CD4-positive, alpha-beta memory T cell (primary cell): ENCODE measurements around the gene SLC29A4. TPM values are rescaled to one million over a fixed set of nuclear protein-coding genes. Genes with fewer than 3 reads are reported as not detected.
"Not testable (repeated sequence)": the region's sequence is repeated elsewhere in the genome, so short reads cannot be mapped to it uniquely, and the experiment has no call there.

ENCODE experiments used
- CTCF ChIA-PET: fragments of 350-600 bp; sonication (Branson Sonifier 250); formaldehyde crosslinking; loops from one replicate; lab custom pipeline; 2021; ENCODE audit warnings: inconsistent platforms; ENCODE audit not compliant: partially characterized antibody; lab: Charles Lee
- POLR2A ChIA-PET: fragments of 350-600 bp; sonication (Branson Sonifier 250); formaldehyde crosslinking; loops from one replicate; lab custom pipeline; 2021; ENCODE audit not compliant: partially characterized antibody; lab: Charles Lee
- DNase-seq, 5 donors: peaks; one replicate each; pipeline versions ENCODE4 v3.0.0 to v3.0.0-alpha.2; 2020 to 2022; ENCODE audit warnings: mixed read lengths in 1 of 5
- H3K27ac ChIP-seq: one replicate; pipeline ENCODE4 v1.7.0; 2013; ENCODE audit warnings: low read depth, low read length
- H3K27me3 ChIP-seq: 2 replicates; pipeline ENCODE4 v1.7.0; 2013; ENCODE audit warnings: mild to moderate bottlenecking, low read length, moderate library complexity; ENCODE audit not compliant: insufficient read depth
- H3K36me3 ChIP-seq: 2 replicates; pipeline ENCODE4 v1.7.0; 2013; ENCODE audit warnings: mild to moderate bottlenecking, low read length, moderate library complexity; ENCODE audit not compliant: insufficient read depth
- H3K4me1 ChIP-seq: 2 replicates; pipeline ENCODE4 v1.7.0; 2013; ENCODE audit warnings: mild to moderate bottlenecking, low read length, moderate library complexity; ENCODE audit not compliant: insufficient read depth
- H3K4me3 ChIP-seq, 2 donors: one replicate each; pipeline ENCODE4 v1.7.0; 2013; ENCODE audit warnings: low read length in 2 of 2, mild to moderate bottlenecking in 1 of 2
- H3K9me3 ChIP-seq, 2 donors: one replicate each; pipeline ENCODE4 v1.7.0; 2013; ENCODE audit warnings: low read length in 2 of 2, control low read depth in 1 of 2; ENCODE audit not compliant: control insufficient read depth in 1 of 2
- H3K27ac Mint-ChIP-seq, 7 donors: one replicate each; pipeline ENCODE4 v1.8.0; 2020 to 2021; ENCODE audit warnings: mixed read lengths in 7 of 7, mild to moderate bottlenecking in 6 of 7, inconsistent platforms in 3 of 7, moderate library complexity in 3 of 7
- H3K27me3 Mint-ChIP-seq, 2 donors: one replicate each; pipeline ENCODE4 v1.8.0; 2020 to 2021; ENCODE audit warnings: mixed read lengths in 2 of 2
- H3K36me3 Mint-ChIP-seq, 2 donors: one replicate each; pipeline ENCODE4 v1.8.0; 2020 to 2021; ENCODE audit warnings: mixed read lengths in 2 of 2, inconsistent platforms in 1 of 2, mild to moderate bottlenecking in 1 of 2
- H3K4me1 Mint-ChIP-seq, 4 donors: one replicate each; pipeline ENCODE4 v1.8.0; 2020 to 2021; ENCODE audit warnings: mixed read lengths in 4 of 4, mild to moderate bottlenecking in 1 of 4
- H3K4me3 Mint-ChIP-seq, 8 donors: one replicate each; pipeline ENCODE4 v1.8.0; 2020 to 2021; ENCODE audit warnings: mixed read lengths in 8 of 8, mild to moderate bottlenecking in 7 of 8, moderate library complexity in 6 of 8, inconsistent platforms in 3 of 8
- H3K9me3 Mint-ChIP-seq, 8 donors: one replicate each; pipeline ENCODE4 v1.8.0; 2020 to 2021; ENCODE audit warnings: mixed read lengths in 8 of 8, mild to moderate bottlenecking in 5 of 8, inconsistent platforms in 3 of 8, moderate library complexity in 1 of 8
- intact Hi-C: fragments of 100-400 bp; cut with micrococcal nuclease; formaldehyde crosslinking; loops from one replicate; pipeline ENCODE4 v1.15.1; 2023
- polyA plus RNA-seq, 2 donors: library from polyadenylated mRNA; unstranded; fragments of 300-500 nt; fragmentation: Illumina TruSeq; gene quantifications; one replicate each; pipeline ENCODE4 v1.2.3, GENCODE V29; 2021
- total RNA-seq, 2 experiments: library from RNA; stranded (reverse); gene quantifications; one replicate each; pipeline ENCODE4 v1.2.3, GENCODE V29; 2021

Gene SLC29A4
- total and polyA plus RNA-seq, 4 experiments from 2014 or later = 0.36 to 0.82 (median 0.63) TPM

DNA sequence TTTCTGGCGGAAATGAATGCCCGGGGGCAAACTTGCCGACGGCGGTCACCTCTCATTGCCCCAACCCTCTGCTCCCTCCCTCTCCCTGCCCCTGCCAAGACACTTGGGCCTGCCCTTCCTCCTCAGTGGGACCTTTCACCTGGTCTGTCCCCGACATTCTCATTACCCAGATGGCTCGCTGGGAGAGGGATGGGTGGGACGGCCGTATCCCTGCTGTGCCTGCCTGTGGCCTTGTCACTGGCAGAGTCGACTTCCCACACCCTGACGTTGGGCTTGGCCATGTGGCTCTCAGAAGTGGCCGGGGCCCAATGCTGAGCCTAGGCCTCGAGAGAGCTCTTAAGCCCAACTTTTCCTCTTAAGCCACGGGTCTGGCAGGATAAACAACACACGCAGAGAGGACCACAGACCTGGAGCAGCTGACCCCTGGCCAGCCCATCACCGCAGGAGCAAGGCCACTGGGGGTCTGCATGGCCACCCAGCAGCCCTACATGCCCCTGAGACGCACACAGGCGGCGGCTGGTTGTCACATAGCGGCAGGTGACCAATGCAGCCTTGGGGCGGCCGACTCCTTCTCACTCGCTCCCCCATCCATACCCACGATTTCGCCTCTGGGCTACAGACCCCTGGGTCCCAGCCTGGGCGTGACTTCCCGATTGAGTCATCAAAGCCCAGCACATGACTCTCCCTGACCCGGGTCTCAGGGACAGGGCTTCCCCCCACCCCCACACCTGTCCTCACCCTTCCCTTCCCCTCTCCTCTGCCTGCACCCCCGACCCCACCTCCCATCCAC, 40.1 kb downstream of the SLC29A4 start:
- peaks cover 42 to 59% of the 10 kb centered on the region in 2 donors for H3K36me3 Mint-ChIP-seq
- intact Hi-C loops = no loop called here
- CTCF ChIA-PET = no interaction called here
- no peaks in the 10 kb centered on the region for H3K9me3 ChIP-seq
- no peak overlapping the region for H3K4me3 Mint-ChIP-seq
- H3K27me3 ChIP-seq = no peaks in the 10 kb centered on the region
- H3K4me1 ChIP-seq = no peaks in the 10 kb centered on the region
- POLR2A ChIA-PET = no interaction called here
- H3K9me3 Mint-ChIP-seq = peaks cover 0 to 23% (median 16%) of the 10 kb centered on the region in 8 donors
- no peak overlapping the region for H3K27ac Mint-ChIP-seq
- peaks cover 5% of the 10 kb centered on the region for H3K36me3 ChIP-seq
- H3K4me1 Mint-ChIP-seq = peaks cover 0 to 5% (median under 1%) of the 10 kb centered on the region in 4 donors
- no peak overlapping the region for H3K4me3 ChIP-seq
- no peak overlapping the region for H3K27ac ChIP-seq
- DNase-seq = no peak
- no peaks in the 10 kb centered on the region for H3K27me3 Mint-ChIP-seq

- H3K36me3 ChIP-seq, POLR2A ChIA-PET, H3K27me3 ChIP-seq, intact Hi-C loops, DNase-seq, H3K27ac ChIP-seq, H3K4me1 ChIP-seq, H3K27me3 Mint-ChIP-seq, H3K4me1 Mint-ChIP-seq, H3K4me3 ChIP-seq, CTCF ChIA-PET, H3K9me3 ChIP-seq: not testable (repeated sequence)
- peak overlapping the region in 1 of 7 donors; percentile 41 for H3K27ac Mint-ChIP-seq
- H3K36me3 Mint-ChIP-seq = peaks cover 31 to 47% of the 10 kb centered on the region in 2 donors
- H3K9me3 Mint-ChIP-seq = peaks cover 0 to 11% (median 8%) of the 10 kb centered on the region in 8 donors
- H3K4me3 Mint-ChIP-seq = peak overlapping the region in 1 of 8 donors; percentile 20
Observed at GRCh38 chr7:5323800-5324781, 41.3 kb downstream of the SLC29A4 start.

GRCh38 chr7:5324961-5325360, 42.2 kb downstream of the SLC29A4 start:
- intact Hi-C loops = no loop called here
- Histone ChIP-seq H3K4me3 (no peak overlapping the region), H3K27me3 (no peaks in the 10 kb centered on the region), H3K36me3 (peaks cover 5% of the 10 kb centered on the region), H3K27ac (no peak overlapping the region), H3K4me1 (no peaks in the 10 kb centered on the region), H3K9me3 (no peaks in the 10 kb centered on the region)
- DNase-seq = no peak
- peaks cover 0 to 5% (median under 1%) of the 10 kb centered on the region in 4 donors for H3K4me1 Mint-ChIP-seq
- CTCF ChIA-PET = no interaction called here
- no peak overlapping the region for H3K4me3 Mint-ChIP-seq
- peak overlapping the region in 1 of 7 donors; percentile 42 for H3K27ac Mint-ChIP-seq
- no peaks in the 10 kb centered on the region for H3K27me3 Mint-ChIP-seq
- POLR2A ChIA-PET = no interaction called here
- peaks cover 0 to 2% (median under 1%) of the 10 kb centered on the region in 8 donors for H3K9me3 Mint-ChIP-seq
- peaks cover 25 to 38% of the 10 kb centered on the region in 2 donors for H3K36me3 Mint-ChIP-seq

DNA sequence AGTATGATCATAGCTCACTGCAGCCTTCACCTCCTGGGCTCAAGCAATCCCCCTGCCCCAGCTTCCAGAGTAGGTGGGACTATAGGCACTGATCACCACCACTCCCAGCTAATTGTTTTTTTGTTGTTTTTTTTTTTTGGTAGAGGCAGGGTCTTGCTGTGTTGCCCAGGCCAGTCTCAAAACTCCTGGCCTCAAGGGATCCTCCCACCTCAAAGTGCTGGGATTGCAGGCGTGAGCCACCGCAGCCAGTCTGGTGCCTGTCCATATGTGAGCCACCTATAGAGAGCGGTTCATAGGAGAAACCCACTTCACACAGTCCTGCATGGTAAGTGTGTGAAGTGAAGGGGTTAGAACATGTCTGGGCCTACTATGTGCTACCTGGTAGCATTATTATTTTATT, 47.5 kb downstream of the SLC29A4 start:
- peaks cover 35 to 41% of the 10 kb centered on the region in 2 donors for H3K36me3 Mint-ChIP-seq
- CTCF ChIA-PET = interaction anchor here (1.6 kb wide), 1 partner anchor 36 kb away, joined by 4 read pairs; no protein-coding TSS in a partner anchor
- intact Hi-C loops = loop anchor here (10.0 kb wide), 1 partner anchor 85 kb away; no protein-coding TSS in a partner anchor

GRCh38 chr7:5332579-5332978, 49.8 kb downstream of the SLC29A4 start:
- H3K27ac ChIP-seq = no peak overlapping the region
- H3K4me3 ChIP-seq = no peak overlapping the region
- H3K27me3 Mint-ChIP-seq = no peaks in the 10 kb centered on the region
- intact Hi-C loops = loop anchor here (10.0 kb wide), 1 partner anchor 88 kb away; no protein-coding TSS in a partner anchor
- ChIA-PET CTCF (no interaction called here), POLR2A (interaction anchor here (0.6 kb wide), 1 partner anchor 18 kb away, joined by 3 read pairs; no protein-coding TSS in a partner anchor)
- H3K36me3 Mint-ChIP-seq = peaks cover 47 to 48% of the 10 kb centered on the region in 2 donors
- H3K9me3 Mint-ChIP-seq = peaks cover 3 to 27% (median 18%) of the 10 kb centered on the region in 8 donors
- no peaks in the 10 kb centered on the region for H3K27me3 ChIP-seq
- H3K4me3 Mint-ChIP-seq = no peak overlapping the region
- no peak overlapping the region for H3K27ac Mint-ChIP-seq
- H3K4me1 ChIP-seq = peaks cover 22% of the 10 kb centered on the region
- H3K36me3 ChIP-seq = peaks cover 10% of the 10 kb centered on the region
- H3K4me1 Mint-ChIP-seq = peaks cover 12 to 21% (median 19%) of the 10 kb centered on the region in 4 donors
- DNase-seq = no peak
- no peaks in the 10 kb centered on the region for H3K9me3 ChIP-seq

More for the DNA sequence above, 47.5 kb downstream of the SLC29A4 start:
- no peak overlapping the region for H3K4me3 ChIP-seq
- H3K9me3 ChIP-seq = no peaks in the 10 kb centered on the region
- Mint-ChIP-seq H3K9me3 (peaks cover 0 to 5% (median under 1%) of the 10 kb centered on the region in 8 donors), H3K27ac (no peak overlapping the region), H3K4me1 (peaks cover 12 to 26% (median 19%) of the 10 kb centered on the region in 4 donors), H3K4me3 (no peak overlapping the region), H3K27me3 (no peaks in the 10 kb centered on the region)
- peaks cover 3% of the 10 kb centered on the region for H3K36me3 ChIP-seq
- H3K27me3 ChIP-seq = no peaks in the 10 kb centered on the region
- POLR2A ChIA-PET = no interaction called here
- H3K4me1 ChIP-seq = peaks cover 22% of the 10 kb centered on the region
- no peak for DNase-seq
- no peak overlapping the region for H3K27ac ChIP-seq

DNA sequence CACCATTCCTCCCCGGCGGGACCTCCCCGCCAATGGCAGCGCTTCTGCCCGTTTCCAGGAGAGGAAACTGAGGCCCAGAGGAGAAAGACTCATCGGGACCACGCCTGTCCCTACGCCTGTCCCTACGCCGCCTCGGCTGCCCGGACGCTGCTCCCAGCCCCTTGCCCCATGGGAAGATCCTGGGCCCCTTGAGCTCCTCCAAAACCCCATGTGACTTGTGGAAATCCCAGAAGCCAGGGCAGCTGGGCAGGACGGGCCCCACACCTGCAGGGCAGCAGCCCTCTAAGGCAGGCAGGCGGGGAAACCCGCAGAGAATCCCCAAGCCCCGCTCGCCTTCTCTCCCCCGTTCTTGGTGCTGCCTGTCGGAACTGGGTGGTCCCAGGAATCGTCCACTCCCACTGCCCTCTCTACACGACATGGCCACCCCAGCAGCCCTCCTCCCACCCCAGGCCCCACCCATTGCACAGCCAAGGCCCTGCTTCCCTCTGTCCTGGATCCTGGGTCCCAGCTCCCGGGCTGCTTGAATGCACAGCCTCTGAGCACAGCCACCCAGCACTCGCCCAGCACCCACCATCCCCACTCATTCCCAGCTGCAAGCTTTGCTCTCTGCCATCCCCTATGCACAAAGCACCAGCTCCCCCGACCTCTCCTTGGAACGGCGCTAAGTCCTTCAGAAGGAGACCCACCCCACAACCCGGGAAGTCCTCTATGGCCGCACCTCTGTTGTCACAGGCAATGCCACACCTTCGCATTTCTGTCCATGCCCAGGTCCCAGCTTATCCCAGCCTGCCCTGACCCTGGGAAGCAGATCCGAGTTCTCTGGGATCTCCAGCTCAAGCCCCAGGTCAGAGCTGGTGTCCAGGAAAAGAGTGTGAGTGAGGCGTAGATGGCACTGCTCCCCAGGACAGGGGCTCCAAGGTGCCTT, 50.6 kb downstream of the SLC29A4 start:
- Histone ChIP-seq H3K4me1 (peaks cover 22% of the 10 kb centered on the region), H3K36me3 (peaks cover 10% of the 10 kb centered on the region), H3K27ac (no peak overlapping the region), H3K9me3 (no peaks in the 10 kb centered on the region), H3K27me3 (no peaks in the 10 kb centered on the region), H3K4me3 (no peak overlapping the region)
- Mint-ChIP-seq H3K27me3 (no peaks in the 10 kb centered on the region), H3K27ac (peak overlapping the region in 1 of 7 donors; percentile 61), H3K36me3 (peaks cover 51 to 52% of the 10 kb centered on the region in 2 donors), H3K4me3 (peak overlapping the region in 1 of 8 donors; percentile 13), H3K9me3 (peaks cover 3 to 29% (median 20%) of the 10 kb centered on the region in 8 donors), H3K4me1 (peaks cover 12 to 21% (median 19%) of the 10 kb centered on the region in 4 donors)
- intact Hi-C loops = loop anchor here (10.0 kb wide), 1 partner anchor 89 kb away; no protein-coding TSS in a partner anchor
- CTCF ChIA-PET = no interaction called here
- POLR2A ChIA-PET = no interaction called here
- DNase-seq = no peak
